ENCODE results near the gene ICAM3.

GRCh38 chr19:10384580-10384979 lies 45.2 kb upstream of the ICAM3 start:
- TF ChIP-seq CTCF (IDR thresholded peaks at IDR 0.05; ENCODE audit: low read length) (no peak), EZH2 (IDR thresholded peaks at IDR 0.05; ENCODE audit: borderline replicate concordance, low read length) (no peak)
